OCI-LY3 (cell line): ENCODE results near the gene PCSK2.
A peak's percentile ranks its signal among the peaks of the same experiment; 100 is the strongest.

Source experiments
- H2AFZ ChIP-seq: fragments of 200-600, 300-600 bp; shearing (Covaris generic); 2 replicates; pipeline ENCODE4 v1.6.0; 2014; ENCODE audit warnings: antibody characterized with exemption, low read depth, low read length
- H3K27ac ChIP-seq: fragments of 200-600, 300-600 bp; sonication (generic); 2 replicates; pipeline ENCODE4 v1.5.1; 2014; ENCODE audit warnings: mild to moderate bottlenecking, low read length, moderate library complexity, mixed read lengths
- H3K27me3 ChIP-seq: fragments of 200-600, 300-600 bp; sonication (generic); 2 replicates; pipeline ENCODE4 v1.6.1; 2014; ENCODE audit warnings: low read depth, low read length, mixed read lengths
- H3K36me3 ChIP-seq: fragments of 200-600, 300-600 bp; sonication (generic); replicated peaks from 2 replicates; pipeline ENCODE3; 2014; ENCODE audit warnings: low read depth, low read length, mixed read lengths
- H3K4me1 ChIP-seq: fragments of 300-600, 200-600 bp; sonication (generic); 2 replicates; pipeline ENCODE4 v1.6.1; 2014; ENCODE audit warnings: low read length, mixed read lengths
- H3K4me2 ChIP-seq: fragments of 200-600, 300-600 bp; sonication (generic); 2 replicates; pipeline ENCODE4 v1.6.1; 2014; ENCODE audit warnings: low read length, mixed read lengths
- H3K4me3 ChIP-seq: fragments of 300-600, 200-600 bp; sonication (generic); 2 replicates; pipeline ENCODE4 v1.5.1; 2014; ENCODE audit warnings: antibody characterized with exemption, mild to moderate bottlenecking, low read length, moderate library complexity
- H3K79me2 ChIP-seq: fragments of 300-600, 200-600 bp; shearing (Covaris generic); 2 replicates; pipeline ENCODE4 v1.6.1; 2014; ENCODE audit warnings: mild to moderate bottlenecking, low read length, mixed read lengths
- H3K9ac ChIP-seq: fragments of 300-600, 200-600 bp; shearing (Covaris generic); 2 replicates; pipeline ENCODE4 v1.6.0; 2014; ENCODE audit warnings: mild to moderate bottlenecking, low read length, moderate library complexity
- H3K9me3 ChIP-seq: fragments of 200-600, 300-600 bp; shearing (Covaris generic); 2 replicates; pipeline ENCODE4 v1.6.1; 2014; ENCODE audit warnings: low read length, mixed read lengths; ENCODE audit not compliant: insufficient read depth
- H4K20me1 ChIP-seq: fragments of 200-600, 300-600 bp; sonication (generic); 2 replicates; pipeline ENCODE4 v1.6.1; 2016; ENCODE audit warnings: low read length, mixed read lengths; ENCODE audit not compliant: insufficient read depth
- CTCF ChIP-seq: fragments of 200-600, 300-600 bp; sonication (generic); IDR thresholded peaks from 2 replicates; pipeline ENCODE4 v1.5.1; 2014; ENCODE audit warnings: antibody characterized with exemption, low read length, low read depth
- EZH2phosphoT487 ChIP-seq: fragments of 200-600 bp; shearing (Covaris generic); IDR thresholded peaks from 2 replicates; pipeline ENCODE4 v1.6.1; 2018; ENCODE audit warnings: antibody characterized with exemption, mixed run types, low read depth

PCSK2 gene

GRCh38 chr20:17501701-17502100 lies 274.9 kb downstream of the PCSK2 start:
- Histone ChIP-seq H3K4me1 (peaks cover 7% of the 10 kb centered on the region), H3K79me2 (no peaks in the 10 kb centered on the region), H3K36me3 (no peaks in the 10 kb centered on the region), H3K9me3 (no peaks in the 10 kb centered on the region), H3K4me3 (no peak overlapping the region), H4K20me1 (no peaks in the 10 kb centered on the region), H3K9ac (no peak overlapping the region), H2AFZ (no peak overlapping the region), H3K27ac (no peak overlapping the region), H3K4me2 (no peak overlapping the region), H3K27me3 (peaks cover 27% of the 10 kb centered on the region)
- TF ChIP-seq CTCF, result no peak
- no peak for TF ChIP-seq EZH2phosphoT487

DNA sequence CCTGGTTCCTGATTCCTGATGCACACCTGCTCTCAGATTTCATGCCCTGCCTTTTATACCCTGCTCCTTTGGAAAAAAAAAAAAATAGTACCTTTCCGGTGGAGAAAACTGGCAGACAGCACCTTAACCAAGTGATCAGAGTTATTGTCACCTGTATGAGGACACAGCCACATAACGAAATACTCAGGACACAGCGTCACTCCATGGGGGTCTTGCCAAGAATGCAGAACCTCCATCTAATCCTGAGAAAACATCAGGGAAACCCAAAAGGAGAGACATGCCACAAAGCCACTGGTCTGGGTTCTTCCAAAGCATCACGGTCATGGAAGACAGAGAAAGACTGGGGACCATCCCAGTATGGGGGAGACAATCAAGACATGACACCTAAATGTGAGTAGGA lies 275.3 kb downstream of the PCSK2 start:
- Histone ChIP-seq H3K36me3 (no peaks in the 10 kb centered on the region), H3K27me3 (peaks cover 27% of the 10 kb centered on the region), H3K9ac (no peak overlapping the region), H4K20me1 (no peaks in the 10 kb centered on the region), H3K79me2 (no peaks in the 10 kb centered on the region), H3K27ac (no peak overlapping the region), H3K4me3 (no peak overlapping the region), H3K9me3 (no peaks in the 10 kb centered on the region), H2AFZ (no peak overlapping the region), H3K4me2 (no peak overlapping the region), H3K4me1 (peaks cover 11% of the 10 kb centered on the region)
- TF ChIP-seq CTCF (no peak), EZH2phosphoT487 (no peak)

GRCh38 chr20:17503301-17504065 lies 276.6 kb downstream of the PCSK2 start:
- Histone ChIP-seq H3K79me2 (no peaks in the 10 kb centered on the region), H2AFZ (no peak overlapping the region), H3K4me2 (no peak overlapping the region), H3K36me3 (no peaks in the 10 kb centered on the region), H3K9ac (no peak overlapping the region), H3K27me3 (peaks cover 32% of the 10 kb centered on the region), H3K4me3 (no peak overlapping the region), H3K9me3 (no peaks in the 10 kb centered on the region), H4K20me1 (no peaks in the 10 kb centered on the region), H3K4me1 (peaks cover 11% of the 10 kb centered on the region), H3K27ac (no peak overlapping the region)
- TF ChIP-seq CTCF, result no peak
- TF ChIP-seq EZH2phosphoT487, result no peak

DNA sequence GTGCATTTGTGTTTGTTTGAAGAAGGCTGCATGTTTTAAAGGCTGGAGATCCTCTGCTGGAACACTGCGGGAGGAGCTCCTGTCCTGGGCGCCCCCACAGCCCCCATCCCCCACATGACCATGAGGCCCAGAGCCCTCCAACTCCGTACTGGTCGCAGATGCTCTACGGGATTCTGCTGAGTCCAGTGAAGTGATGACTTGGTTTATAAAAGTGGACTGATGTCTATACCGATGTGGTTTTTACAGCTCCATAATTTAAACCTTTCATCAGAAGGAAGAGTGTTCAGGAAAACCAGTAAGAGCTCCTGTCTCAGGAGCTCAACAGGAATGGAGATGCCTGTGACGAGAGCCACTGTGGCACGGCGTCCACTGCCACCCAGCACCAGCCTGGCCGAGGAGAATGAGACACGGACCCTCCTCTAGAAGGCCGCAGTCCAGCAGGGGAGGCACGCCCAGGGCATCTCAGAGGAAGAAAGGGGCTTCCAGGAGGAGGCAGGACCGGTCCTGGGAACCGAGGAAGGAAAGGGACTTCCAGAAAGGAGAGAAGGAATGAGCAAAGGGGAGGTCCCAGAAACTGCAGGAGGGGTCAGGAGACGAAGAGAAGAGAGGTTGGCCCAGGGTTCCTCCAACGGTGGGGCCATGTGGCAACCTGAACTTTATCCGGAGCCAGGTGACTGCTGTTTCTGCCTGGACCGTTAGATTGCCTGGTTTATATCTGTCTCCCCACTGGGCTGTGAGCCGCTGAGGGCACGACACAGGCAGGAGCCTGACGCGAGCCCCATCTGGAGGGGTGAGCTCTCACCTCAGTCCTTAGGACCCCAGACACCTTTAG lies 277.4 kb downstream of the PCSK2 start:
- Histone ChIP-seq H3K27me3 (peaks cover 32% of the 10 kb centered on the region), H3K36me3 (no peaks in the 10 kb centered on the region), H3K79me2 (no peaks in the 10 kb centered on the region), H3K27ac (no peak overlapping the region), H2AFZ (no peak overlapping the region), H3K9me3 (no peaks in the 10 kb centered on the region), H4K20me1 (no peaks in the 10 kb centered on the region), H3K4me2 (peak overlapping the region; percentile 99), H3K4me3 (peak overlapping the region; percentile 83), H3K4me1 (peaks cover 11% of the 10 kb centered on the region), H3K9ac (no peak overlapping the region)
- TF ChIP-seq CTCF (no peak), EZH2phosphoT487 (no peak)
